COLO829 (cell line): ENCODE measurements around the gene SFT2D3.

Experiments
- DNase-seq: peaks from one replicate; pipeline ENCODE4 v3.0.0; 2012; ENCODE audit warnings: low spot score

Gene SFT2D3

GRCh38 chr2:127707890-127708648 lies 6.8 kb downstream of the SFT2D3 start:
- no peak for DNase-seq

- DNase-seq = no peak
Observed at GRCh38 chr2:127709336-127709735, 8.0 kb downstream of the SFT2D3 start.

DNA sequence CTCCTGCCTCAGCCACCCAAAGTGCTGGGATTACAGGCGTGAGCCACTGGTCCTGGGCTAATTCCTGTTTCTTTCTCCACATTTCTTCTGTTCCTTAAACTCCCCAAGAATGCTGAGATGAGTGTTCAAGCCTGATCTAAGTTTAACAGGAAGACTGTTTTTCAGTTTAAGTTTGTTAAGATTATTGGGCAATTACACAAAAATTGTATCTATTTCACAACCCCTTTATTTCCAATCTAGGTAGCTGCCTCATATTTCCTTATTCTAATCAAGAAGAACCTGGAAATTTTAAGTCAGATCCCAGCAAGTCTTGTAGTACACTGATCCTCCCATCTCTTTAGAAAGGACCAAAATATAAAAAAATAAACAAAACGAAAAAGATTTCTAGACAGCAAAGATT lies 11.7 kb downstream of the SFT2D3 start:
- no peak for DNase-seq

DNA sequence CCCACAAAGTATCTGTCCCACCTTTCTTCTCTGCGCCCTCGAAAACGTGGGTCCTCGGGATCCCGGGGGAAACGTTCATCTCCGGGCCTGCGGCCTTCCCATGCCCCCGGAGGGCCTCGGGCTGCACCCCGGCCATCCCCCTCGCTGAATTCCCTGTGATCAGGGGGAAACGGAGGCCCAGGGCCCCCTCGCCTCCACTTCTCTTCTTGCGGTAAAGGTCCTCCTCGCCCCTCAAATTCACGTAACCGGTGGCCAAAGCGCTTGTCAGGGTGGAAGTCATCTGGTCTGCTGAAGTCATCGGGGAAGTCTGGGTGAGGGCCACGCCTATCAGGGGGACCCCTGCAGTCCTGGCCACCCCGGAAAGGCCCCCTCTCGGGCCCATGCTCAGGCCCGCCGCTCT lies 12.3 kb downstream of the SFT2D3 start:
- DNase-seq = no peak

DNA sequence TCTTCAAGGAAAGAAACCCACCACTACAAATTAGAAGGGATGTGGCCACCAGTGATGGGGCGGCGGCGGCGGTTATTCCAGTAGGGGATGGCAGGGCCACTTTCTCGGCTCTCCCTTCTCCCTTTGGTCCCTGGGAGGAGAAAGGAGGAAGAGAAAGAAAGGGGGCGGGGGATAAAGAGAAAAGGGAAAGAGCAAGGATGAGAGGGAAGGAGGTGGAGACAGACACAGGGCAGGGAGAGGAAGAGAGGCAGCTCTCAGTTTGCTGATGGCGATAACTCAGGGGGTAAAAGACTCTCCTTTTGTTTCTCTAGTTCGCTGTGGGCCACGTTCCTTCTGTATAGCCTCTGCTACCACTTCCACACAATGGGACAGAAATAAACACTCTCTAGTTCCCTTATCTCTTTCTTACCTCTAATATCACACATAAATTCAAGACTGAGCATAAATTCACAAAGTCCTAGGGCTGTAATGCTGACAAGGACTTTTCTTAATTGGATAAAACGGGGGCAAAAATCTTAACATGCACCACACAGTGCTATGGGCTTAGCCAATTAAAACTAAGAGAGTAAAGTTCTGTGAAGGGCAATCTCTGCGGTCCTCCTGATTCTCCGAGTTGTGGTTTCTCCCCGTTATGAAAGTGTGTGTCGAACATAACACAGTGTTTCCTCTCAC lies 14.6 kb downstream of the SFT2D3 start:
- no peak for DNase-seq

GRCh38 chr2:127718271-127718670 lies 17.0 kb downstream of the SFT2D3 start:
- DNase-seq = no peak

GRCh38 chr2:127719301-127720218 lies 18.3 kb downstream of the SFT2D3 start:
- DNase-seq = no peak

GRCh38 chr2:127721311-127721977 lies 20.1 kb downstream of the SFT2D3 start:
- no peak for DNase-seq

GRCh38 chr2:127721978-127722355 lies 20.7 kb downstream of the SFT2D3 start:
- no peak for DNase-seq

DNA sequence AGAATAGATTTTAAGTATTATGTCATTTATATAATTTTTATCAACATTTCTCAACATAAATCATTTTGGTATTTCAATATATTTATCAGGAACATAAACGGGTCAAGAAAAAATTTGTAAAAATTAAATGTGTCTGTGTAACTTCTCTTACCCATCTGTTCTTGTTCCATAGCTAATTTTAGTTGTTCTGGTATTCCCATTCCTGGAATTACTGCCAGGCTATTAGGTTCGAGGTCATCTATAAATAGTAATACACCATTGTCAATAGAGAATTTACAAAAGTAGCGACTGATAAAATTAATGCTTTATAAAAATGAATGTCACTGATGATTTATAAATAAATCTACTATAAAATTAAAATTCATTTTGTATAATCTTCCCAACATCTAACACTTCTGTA lies 21.5 kb downstream of the SFT2D3 start:
- DNase-seq = no peak

- DNase-seq = no peak
Observed at GRCh38 chr2:127726158-127726880, 25.0 kb downstream of the SFT2D3 start.

DNA sequence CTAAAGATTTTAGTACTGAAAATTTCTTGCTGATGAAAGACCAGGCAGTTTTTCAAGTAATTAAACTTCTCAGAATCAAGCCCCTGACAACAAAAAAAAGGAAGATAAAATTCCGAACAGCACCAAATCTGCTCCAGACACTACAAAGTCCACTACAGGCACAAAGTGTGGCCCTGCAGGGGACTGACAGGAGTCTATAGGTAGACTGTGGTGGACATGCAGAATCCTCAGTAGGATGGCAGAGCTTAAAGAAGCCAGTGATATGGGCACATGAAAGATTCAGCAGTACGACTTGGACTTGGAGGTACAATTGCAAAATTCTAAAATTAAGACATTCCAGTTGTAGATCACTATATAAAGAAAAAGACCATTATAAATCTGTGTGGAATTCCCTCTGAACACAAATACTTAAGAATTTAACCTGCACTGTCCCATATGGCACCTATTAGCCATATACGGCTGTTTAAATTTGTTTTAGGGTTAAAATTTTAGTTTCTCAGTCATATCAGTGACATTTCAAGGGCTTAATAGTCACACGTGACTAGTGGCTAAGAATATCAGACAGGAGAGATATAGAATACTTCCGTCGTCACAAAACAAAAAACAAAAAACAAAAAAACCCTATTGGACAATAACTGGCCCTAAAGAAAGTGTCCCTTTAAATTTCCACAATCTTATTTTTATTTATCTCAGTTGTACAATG lies 32.0 kb downstream of the SFT2D3 start:
- DNase-seq = no peak

DNA sequence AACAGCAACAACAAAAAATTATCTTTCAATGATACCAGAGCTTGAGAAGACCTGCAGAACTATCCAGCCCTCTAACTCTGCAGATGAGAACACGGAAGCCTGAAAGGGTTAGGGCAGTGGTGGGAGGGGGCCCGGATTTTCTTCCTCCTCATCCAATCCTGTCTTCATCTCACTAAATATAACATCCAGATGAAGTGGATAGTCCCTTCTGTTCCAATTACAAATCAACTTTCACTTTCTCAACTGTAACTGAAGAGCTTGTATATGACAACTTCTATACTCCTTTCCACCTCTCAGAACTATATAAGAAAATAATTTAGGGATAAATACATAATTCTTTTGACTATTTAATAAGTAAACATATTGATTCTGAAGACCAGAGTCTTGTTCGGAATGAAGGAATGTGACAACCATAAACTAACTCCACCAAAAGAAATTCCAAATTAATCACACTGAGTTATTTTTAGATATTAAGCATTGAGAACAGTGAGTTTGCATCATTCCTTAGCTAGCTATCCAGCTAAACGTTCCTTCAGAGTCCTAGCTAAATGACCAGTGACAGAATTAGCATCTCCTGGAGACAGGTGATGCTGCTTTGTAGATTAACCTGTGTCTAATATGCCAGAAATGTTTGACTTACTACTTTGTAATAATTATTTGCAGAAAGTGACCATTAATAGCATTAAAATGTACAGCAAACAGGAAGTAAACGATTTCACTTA lies 32.7 kb downstream of the SFT2D3 start:
- no peak for DNase-seq

- DNase-seq = no peak
Observed at GRCh38 chr2:127735044-127735443, 33.7 kb downstream of the SFT2D3 start.

GRCh38 chr2:127735537-127736399 lies 34.5 kb downstream of the SFT2D3 start:
- DNase-seq = no peak

DNA sequence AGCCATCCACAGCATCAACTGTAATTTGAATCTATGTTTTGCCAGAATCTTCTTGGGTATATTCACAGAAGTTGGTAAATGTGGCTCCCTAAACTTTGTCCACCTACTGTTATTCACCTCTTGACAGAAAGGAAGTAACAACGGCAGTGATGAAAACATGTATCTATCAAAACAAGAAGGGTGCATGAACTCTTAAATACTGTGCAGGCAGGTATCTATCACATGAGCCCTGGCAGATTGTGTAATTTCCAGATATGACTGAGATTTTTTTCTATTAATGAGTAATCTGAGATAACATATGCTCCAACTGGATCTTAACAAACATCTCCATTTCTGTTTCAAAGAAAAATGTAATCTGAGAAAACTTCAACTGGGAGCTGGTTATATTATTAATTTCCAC lies 36.6 kb downstream of the SFT2D3 start:
- no peak for DNase-seq

- DNase-seq = no peak
Observed at GRCh38 chr2:127739800-127740199, 38.5 kb downstream of the SFT2D3 start.

DNA sequence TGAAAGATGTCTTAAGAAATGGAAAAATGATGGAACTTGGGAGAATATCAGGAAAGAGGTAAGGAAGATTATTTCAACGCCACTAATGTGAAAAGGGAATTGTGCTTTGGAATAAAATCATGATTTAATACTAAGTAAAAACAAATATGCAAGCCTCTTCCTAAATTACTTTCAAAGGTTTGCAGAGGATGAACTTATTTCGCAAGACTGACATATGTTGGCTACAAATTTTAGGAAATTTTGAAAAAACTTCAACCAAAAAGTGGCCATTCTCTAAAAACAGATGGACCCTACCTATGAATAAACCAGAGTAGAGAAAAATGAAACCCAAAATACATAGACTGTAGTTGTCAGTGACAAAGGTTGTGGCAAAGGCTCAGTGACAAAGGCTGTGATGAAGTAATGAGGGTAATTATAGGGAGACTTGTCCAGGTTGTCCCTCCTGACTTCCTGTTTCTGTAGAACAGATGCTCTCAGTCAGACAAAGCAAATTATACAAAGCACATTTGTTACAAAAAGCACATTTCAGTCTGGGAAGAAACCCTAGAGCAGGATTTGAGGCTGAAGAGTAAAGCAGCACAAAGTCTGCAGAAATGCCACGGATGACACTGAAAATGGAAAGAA lies 39.5 kb downstream of the SFT2D3 start:
- DNase-seq = no peak
